ENCODE data around the gene SEC14L2. TPM values are rescaled to one million over a fixed set of nuclear protein-coding genes. Genes with fewer than 3 reads are reported as not detected.

Gene SEC14L2
- polyA plus RNA-seq, 2 of the 4 experiments (the other 2 are of a cell fraction): 12.8 to 15.2 TPM

GRCh38 chr22:30390974-30391691 is 5.7 kb upstream of the SEC14L2 start:
- Histone ChIP-seq H3K4me2 (no peak overlapping the region), H3K27ac (0 out of 6 replicates have a peak overlapping the region, but pooled peaks of 1 of the 2 experiments have one; percentile 2), H3K4me1 (no peaks in the 10 kb centered on the region; the same call in 2 of the 3 replicates), H3K9me3 (peaks cover 11% of the 10 kb centered on the region; the same call in 2 of the 3 replicates), H3K4me3 (no peak overlapping the region)
- TF ChIP-seq CTCF (IDR thresholded peaks at IDR 0.05) (peak; percentile 43; the same call in 2 of the 3 replicates), MAX (IDR thresholded peaks at IDR 0.05) (peak; percentile 25; the same call in 1 of the 2 replicates), TFCP2L1 (CRISPR knock-in tag; IDR thresholded peaks at IDR 0.05) (no peak), BCL3 (IDR thresholded peaks at IDR 0.05) (no peak), RAD21 (conservative IDR thresholded peaks at IDR 0.05 in 1 of 2, IDR thresholded peaks at IDR 0.05 in 1 of 2) (peak in 1 of 2 experiments; percentile 68; a peak in 3 of 5 replicates), FOSB (CRISPR knock-in tag; IDR thresholded peaks at IDR 0.05) (no peak), SMC3 (IDR thresholded peaks at IDR 0.05) (0 out of 3 replicates have a peak, but pooled peaks have one; percentile 32), HES2 (IDR thresholded peaks at IDR 0.05) (no peak), ELK1 (IDR thresholded peaks at IDR 0.05; ENCODE audit: low read depth, low read length) (no peak)
- DNase-seq (ENCODE audit: low read depth in 1 of 2, low spot score in 1 of 2) (peak; percentile 44 to 68), FAIRE-seq (no peak), ATAC-seq (peak in 1 of 2 experiments; percentile 26; a peak in 1 of 6 replicates)
- CTCF ChIA-PET: interaction anchor here (0.7 to 4.4 kb wide), 10 partner anchors 12 to 145 kb away, joined by 3 to 37 read pairs (median 4); partner anchors contain the start of gene CASTOR1
- 75% methylated on average over 5 of the region's 5 CpGs for whole genome bisulfite sequencing (ENCODE audit: missing lambda C conversion rate)
- POLR2A ChIA-PET: no interaction called here

GRCh38 chr22:30392661-30393321 is 4.0 kb upstream of the SEC14L2 start:
- Histone ChIP-seq H3K4me2 (no peak overlapping the region), H3K4me1 (peaks cover 4% of the 10 kb centered on the region; the same call in 2 of the 3 replicates), H3K27ac (peak overlapping the region in 1 of 2 experiments; percentile 44; a peak in 2 of 6 replicates), H3K9me3 (peaks cover 11% of the 10 kb centered on the region; the same call in 2 of the 3 replicates), H3K4me3 (no peak overlapping the region)
- TF ChIP-seq BCL3 (IDR thresholded peaks at IDR 0.05): no peak
- no peak for DNase-seq (ENCODE audit: low read depth in 1 of 2, low spot score in 1 of 2)
- WGBS (ENCODE audit: missing lambda C conversion rate): 80% methylated on average over 8 of the region's 9 CpGs
- POLR2A ChIA-PET: no interaction called here
- ATAC-seq: no peak
- no peak for FAIRE-seq
- CTCF ChIA-PET: interaction anchor here (1.0 to 1.1 kb wide), 3 partner anchors 92 to 130 kb away, joined by 3 read pairs; no protein-coding TSS in a partner anchor

- H3K9me3 ChIP-seq: peaks cover 11% of the 10 kb centered on the region; the same call in 2 of the 3 replicates
- H3K4me1 ChIP-seq: peaks cover 9% of the 10 kb centered on the region
- ATAC-seq (no peak), FAIRE-seq (no peak), DNase-seq (ENCODE audit: low read depth in 1 of 2, low spot score in 1 of 2) (no peak)
- peak overlapping the region in 1 of 2 experiments; percentile 11; a peak in 1 of 6 replicates for H3K27ac ChIP-seq
- WGBS (ENCODE audit: missing lambda C conversion rate): 85% methylated on average over 4 of the region's 7 CpGs
- ChIA-PET POLR2A (no interaction called here), CTCF (no interaction called here)
- H3K4me3 ChIP-seq: no peak overlapping the region
- no peak overlapping the region for H3K4me2 ChIP-seq
- no peak for TF ChIP-seq RARB (CRISPR knock-in tag; IDR thresholded peaks at IDR 0.05)
- TF ChIP-seq RAD21 (conservative IDR thresholded peaks at IDR 0.05 in 1 of 2, IDR thresholded peaks at IDR 0.05 in 1 of 2): no peak
- TF ChIP-seq HOXB5 (CRISPR knock-in tag; IDR thresholded peaks at IDR 0.05): no peak
- no peak for TF ChIP-seq FOSL2 (IDR thresholded peaks at IDR 0.05)
- TF ChIP-seq FOSL2 (CRISPR knock-in tag; IDR thresholded peaks at IDR 0.05): no peak
- no peak for TF ChIP-seq NFE2L2 (conservative IDR thresholded peaks at IDR 0.05; ENCODE audit: low read length)
- no peak for TF ChIP-seq E2F6 (IDR thresholded peaks at IDR 0.05; ENCODE audit: borderline replicate concordance, low read depth)
- TF ChIP-seq BCL3 (IDR thresholded peaks at IDR 0.05): no peak
- no peak for TF ChIP-seq ZSCAN20 (CRISPR knock-in tag; IDR thresholded peaks at IDR 0.05)
- no peak for TF ChIP-seq HOXA7 (CRISPR knock-in tag; IDR thresholded peaks at IDR 0.05)
Observed at GRCh38 chr22:30393322-30393680, 3.5 kb upstream of the SEC14L2 start.
